HG03039 (cell line): ENCODE data around the gene PBX4.
A peak's percentile ranks its signal among the peaks of the same experiment; 100 is the strongest.

ENCODE experiments used
- ATAC-seq: cut with Tn5 transposase; IDR thresholded peaks from one replicate; pipeline ENCODE4 v1.9.1; 2021; ENCODE audit warnings: mild to moderate bottlenecking, moderate library complexity; ENCODE audit not compliant: unreplicated experiment

Gene PBX4

DNA sequence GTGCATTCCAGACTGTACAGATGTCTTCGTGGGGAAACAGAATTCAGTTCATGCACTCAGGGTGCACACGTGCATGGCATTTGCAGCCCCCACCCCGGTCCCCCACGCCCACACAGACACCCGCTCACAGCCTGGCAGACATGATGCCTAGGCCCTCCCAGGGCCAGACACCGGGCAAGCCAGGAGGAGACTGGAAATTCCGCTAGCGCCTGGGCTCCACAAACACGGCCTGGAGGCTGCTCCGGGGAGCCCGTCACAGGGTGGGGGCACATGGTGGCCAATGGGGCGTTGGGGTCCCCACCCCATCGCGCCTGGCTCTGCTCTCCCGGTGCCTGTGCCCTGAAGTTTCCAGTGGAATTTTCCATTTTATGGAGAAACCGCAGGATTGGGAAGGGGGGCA lies 76.9 kb downstream of the PBX4 start:
- no peak for ATAC-seq

GRCh38 chr19:19540715-19541515 lies 77.6 kb downstream of the PBX4 start:
- ATAC-seq = peak; percentile 45

DNA sequence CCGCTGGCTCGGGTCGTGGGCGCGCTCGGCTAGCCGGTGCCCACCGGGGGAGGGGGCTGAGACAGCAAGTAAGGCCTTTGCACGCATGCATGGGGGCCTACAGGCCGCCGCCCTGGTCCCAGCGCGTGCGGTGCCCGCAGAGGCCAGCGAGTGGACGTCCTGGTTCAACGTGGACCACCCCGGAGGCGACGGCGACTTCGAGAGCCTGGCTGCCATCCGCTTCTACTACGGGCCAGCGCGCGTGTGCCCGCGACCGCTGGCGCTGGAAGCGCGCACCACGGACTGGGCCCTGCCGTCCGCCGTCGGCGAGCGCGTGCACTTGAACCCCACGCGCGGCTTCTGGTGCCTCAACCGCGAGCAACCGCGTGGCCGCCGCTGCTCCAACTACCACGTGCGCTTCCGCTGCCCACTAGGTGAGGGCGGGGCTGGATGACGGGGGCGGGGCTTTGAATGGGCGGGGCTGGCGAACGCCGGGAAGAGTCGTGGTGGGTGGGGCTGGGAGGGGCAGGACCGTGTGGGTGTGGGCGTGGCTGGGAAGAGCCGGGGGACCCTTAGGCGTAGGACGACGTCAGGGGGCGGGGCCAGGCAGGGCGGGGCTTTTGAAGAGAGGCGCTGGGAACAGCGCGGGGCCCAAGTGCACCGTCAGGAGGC lies 78.3 kb downstream of the PBX4 start:
- no peak for ATAC-seq

- ATAC-seq = no peak
Observed at GRCh38 chr19:19539698-19540063, 78.8 kb downstream of the PBX4 start.

DNA sequence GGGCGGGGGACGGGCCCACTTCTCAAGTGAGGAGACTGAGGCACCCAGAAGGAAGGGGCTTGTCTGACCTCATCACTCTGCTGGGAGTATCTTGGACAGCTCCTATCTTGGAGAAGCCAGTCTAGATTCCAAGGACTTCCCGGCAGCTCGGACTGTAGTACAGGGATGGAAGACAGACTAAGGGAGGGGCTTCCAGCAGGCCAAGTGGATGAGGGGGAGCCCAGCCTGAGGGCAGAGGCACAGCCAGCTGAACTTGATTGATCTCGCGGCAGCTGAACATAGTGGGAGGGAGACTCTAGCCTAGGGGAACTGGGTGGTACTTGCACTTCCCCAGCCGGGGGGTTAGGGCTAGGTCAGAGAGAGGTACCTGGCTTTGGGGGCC lies 79.7 kb downstream of the PBX4 start:
- ATAC-seq = no peak

DNA sequence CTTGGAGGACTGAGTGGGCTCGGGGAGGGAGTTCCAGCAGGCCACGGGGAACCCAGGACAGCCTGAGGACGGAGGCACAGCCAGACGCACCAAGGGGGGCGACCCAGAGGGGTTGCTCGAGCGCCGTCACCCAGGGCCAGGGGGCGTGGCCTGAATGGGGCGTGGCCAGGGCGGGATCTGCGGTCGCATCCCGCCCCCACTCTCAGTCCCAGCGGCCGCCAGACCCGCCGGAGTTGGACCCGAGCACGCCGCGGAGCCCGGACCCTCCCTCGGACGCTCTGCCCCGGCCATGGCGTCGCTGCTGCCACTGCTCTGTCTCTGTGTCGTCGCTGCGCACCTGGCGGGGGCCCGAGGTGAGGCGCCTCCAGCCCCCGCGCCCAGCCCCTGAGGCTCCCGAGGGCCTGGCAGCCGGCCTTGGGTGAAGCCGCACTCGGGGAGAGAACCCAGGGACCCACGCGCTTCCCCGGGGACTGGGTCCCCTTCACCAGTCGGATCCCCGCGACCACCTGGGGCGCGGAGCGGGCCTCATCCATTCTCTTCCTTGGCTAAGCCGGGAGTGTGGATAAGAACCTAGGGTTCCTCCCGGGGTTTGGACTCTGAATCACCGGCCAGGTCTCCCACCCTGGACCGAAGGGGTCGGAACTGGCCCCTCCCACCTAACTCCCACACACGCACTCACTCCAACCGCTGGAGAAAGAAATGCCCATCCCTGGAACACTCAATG lies 80.3 kb downstream of the PBX4 start, which contains the start of gene CILP2:
TSS of gene CILP2 (plus strand) at position 205 of the 724 bp plus-strand sequence. CDS start at position 290, 85 bp downstream.
- no peak for ATAC-seq

DNA sequence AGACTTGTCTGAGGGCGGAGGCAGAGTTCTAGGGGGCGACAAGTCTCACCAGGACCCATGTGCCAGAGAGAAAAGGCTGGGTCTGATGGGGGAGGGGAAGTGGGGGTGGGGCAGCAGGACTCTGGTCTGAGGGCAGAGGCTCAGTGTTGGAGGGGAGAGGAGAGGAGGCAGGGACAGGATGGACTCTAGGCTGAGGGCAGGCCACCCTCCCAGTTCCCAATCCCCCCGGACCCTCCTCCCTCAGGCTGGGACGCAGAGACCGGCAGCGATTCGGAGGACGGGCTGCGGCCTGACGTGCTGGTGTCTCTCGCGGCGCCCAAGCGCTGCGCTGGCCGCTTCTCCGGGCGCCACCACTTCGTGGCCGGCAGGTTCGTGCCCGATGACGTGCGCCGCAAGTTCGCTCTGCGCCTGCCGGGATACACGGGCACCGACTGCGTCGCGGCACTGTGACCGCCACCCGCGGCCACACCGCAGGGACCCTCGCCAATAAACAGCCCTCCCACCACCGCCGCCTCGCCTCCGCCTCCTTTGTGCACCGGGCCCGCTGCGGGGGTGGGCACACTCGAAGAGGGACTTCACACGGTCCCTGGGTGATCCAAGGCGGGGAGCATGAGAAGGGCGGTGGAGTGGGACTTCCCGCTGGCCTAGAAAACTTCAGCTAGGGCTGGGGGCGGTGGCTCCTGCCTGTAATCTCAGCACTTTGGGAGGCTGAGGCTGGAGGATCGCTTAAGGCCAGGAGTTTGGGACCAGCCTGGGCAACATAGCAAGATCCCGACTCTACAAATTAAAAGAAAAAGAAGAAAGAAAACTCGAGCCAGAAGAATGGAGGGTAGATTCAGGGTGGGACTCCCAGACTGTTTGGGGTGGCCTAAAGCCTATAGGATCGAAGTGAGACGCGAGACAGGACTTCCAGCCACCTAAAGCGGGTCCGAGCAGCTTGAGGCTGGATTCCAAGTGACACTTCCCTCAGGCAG lies 81.1 kb downstream of the PBX4 start:
- no peak for ATAC-seq

DNA sequence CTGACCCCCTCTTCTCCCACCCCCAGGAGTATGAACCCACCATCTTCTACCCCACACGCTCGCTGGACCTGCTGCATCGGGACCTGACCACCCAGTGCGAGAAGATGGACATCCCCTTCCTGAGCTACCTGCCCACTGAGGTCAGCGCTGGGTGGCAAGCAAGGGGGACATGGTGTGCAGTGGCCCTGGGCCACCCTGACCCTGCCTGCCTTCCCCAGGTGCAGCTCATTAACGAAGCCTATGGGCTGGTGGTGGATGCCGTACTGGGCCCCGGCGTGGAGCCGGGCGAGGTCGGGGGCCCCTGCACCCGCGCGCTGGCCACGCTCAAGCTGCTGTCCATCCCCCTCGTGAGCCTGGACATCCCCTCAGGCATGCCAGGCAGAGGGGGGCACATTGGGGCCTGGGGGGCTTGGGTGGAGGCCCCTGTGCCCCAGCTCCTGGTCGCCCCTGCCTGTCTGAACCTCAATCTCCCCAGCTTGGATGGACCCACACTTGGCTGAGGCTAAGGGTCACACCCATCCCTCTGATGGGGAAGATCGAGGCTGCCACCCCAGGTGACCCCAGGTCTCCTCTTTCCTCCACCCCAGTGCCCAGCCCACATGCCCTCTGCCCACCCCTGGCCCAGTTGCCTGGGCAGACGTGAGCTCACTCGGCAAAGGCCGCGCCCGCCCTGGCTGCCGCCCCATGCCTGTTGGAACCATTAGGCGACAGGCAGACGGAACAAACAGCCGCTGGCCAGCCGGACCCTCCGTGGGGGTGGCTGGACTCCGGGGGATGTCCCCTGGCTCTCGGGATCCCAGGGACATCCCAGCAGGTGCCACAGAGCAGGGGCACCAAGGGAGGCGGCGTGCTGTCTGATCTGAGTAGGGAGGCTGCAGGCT lies 82.9 kb downstream of the PBX4 start:
- no peak for ATAC-seq

GRCh38 chr19:19534556-19535265 lies 83.8 kb downstream of the PBX4 start:
- ATAC-seq = no peak

GRCh38 chr19:19533841-19534240 lies 84.6 kb downstream of the PBX4 start:
- ATAC-seq = no peak

DNA sequence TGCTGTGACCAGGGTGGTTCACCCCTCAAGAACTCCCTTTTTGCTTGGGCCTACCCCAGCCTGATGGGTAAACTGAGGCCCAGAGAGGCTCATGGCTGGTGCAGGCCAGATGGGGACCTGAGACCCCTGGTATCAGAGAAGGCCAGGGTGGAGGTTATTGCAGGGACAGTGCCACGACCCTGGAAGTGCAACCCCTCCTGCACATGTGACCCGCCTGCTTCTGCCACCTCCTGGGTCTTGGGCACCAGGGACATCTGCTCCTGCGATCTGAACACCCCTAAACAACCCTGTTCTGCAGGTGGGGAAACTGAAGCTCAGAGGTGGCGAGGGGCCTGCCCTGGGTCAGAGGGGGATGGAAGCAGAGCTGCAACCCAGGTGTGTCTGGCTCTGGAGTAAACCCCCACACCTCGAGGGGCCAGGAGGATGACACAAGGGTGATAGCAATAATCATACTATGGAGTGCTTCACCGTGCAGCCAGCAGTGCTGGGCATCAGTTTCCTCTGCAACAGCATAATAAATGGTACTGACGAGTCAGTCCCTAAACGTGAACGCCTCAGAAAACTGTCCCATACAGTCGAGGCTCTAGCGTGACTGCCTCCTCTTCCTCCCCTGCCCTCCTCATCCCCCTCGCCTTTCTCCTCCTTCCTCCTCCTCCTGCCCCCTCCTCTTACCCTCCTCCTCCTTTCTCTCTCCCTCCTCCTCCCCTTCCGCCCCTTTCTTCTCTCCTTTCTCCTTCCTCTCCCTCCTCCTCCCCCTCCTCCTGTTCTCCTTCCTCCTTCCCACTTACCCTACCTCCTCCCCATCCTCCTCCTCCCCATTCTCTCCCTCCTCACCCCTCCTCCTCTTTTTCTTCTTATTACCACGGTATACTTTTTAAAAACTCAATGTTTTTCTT lies 85.4 kb downstream of the PBX4 start:
- ATAC-seq = no peak

DNA sequence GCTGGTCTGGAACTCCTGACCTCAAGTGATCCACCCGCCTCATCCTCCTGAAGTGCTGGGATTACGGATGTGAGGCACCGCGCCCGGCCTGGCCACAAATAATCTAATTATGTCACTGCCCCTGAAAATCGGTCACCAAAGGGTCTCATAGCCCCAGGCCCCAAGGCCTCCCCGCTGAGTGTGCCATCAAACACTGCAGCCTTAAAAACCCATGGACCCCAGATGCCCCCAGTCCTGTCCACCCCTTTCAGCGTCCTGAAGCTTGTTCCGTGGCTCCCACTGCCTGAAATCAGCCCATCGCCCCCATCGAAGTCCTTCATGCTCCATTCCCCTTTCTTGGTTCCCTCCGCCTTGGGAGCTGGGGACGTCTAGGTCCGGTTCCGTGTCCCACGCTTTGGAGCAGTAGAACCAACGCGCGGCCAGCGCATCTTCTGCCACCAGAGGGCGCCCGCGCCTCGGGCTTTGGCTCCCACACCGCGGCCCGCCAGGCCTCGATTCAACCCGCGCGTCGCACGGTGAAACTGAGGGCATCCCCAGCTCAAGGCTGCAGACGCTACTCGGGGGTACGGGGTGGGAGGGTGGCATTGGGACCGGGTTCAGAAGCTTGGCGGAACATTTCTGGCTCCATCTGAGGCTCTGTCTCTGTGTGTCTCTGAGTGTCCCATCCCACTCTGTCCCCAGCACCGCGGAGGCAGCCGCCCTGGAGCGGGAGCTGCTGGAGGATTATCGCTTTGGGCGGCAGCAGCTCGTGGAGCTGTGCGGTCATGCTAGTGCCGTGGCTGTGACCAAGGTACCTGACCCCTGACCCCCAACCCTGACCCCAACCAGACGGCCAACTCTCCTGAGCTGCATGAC lies 86.3 kb downstream of the PBX4 start:
- no peak for ATAC-seq

DNA sequence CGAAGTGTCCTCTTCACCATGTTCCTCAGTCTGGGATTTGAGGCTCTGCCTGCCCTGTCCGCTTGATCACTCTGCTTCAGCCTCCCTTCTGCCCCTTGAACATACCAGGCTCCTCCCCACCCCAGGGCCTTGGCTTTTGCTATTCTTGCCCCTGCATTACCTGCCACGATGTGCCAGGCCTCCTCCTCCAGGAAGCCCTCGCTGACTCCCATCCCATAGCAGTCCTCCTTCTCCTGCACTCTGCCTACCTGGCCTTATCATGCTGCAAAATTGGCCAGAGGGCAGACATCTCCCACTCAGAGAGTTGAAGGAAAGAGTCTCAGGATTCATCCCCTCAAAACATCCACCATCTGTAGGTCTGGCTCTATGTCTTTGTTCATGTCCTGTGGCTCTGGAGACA lies 87.6 kb downstream of the PBX4 start:
- no peak for ATAC-seq

DNA sequence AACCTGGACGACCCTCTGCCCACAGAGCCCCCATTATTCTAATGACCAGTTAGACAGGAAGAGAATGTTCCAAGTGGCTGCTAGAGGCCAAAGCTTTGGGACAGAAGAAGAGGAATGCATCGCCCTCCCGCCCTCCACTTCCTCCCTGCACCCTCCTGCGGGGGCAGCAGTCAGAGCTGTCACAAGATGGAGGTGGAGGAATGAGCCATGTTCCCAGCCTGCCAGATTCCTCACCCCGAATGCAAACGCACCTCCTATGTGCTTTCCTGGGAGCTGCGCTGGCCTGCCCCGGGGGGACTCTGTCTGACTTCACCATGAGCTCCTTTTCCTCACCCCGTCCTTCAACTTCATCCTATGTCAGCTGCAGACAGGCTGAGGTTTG lies 88.1 kb downstream of the PBX4 start:
- no peak for ATAC-seq

DNA sequence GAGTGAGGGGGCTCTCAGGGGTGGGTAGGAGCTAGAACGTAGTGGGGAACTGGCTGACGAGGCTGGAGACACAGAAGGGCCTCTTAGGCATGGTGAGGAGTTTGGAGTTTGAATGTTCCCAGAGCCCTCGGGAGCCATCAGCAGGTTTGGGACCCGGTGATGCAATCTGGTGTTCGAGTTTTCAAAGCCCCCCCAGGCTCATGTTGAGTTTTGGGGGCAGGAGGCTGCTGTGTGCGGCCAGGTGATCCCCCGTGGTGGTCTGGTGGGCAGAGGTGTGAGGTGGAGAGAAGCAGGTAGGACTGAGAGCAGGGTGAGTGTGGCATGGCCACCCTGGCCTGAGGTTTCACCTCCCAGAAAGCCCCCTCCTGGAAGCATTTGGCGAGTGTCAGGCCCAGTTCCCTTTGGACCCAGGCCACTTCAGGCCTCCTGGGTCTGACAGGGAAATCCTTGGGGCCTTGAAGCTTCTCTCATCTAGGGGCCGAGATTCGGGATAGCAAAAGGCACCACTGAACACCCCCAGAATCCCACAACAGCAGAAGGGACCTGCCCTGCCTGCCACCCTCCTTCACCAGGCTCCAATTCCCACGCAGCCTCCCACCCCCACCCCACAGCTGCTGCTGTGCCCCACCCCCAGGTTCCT lies 88.6 kb downstream of the PBX4 start:
- no peak for ATAC-seq

- ATAC-seq = no peak
Observed at GRCh38 chr19:19528721-19529490, 89.6 kb downstream of the PBX4 start, which contains the start of gene YJEFN3. Gene YJEFN3 (plus strand): TSS chr19:19528911. CDS start chr19:19528933, 22 bp downstream.
